ENCODE data around the gene P2RY6. TPM values are rescaled to one million over a fixed set of nuclear protein-coding genes. Genes with fewer than 3 reads are reported as not detected.
A peak's percentile ranks its signal among the peaks of the same experiment; 100 is the strongest.

Gene P2RY6
- total and polyA plus RNA-seq, 2 of the 4 experiments (the other 2 are of a cell fraction), result 0.44 TPM; not detected in 1

DNA sequence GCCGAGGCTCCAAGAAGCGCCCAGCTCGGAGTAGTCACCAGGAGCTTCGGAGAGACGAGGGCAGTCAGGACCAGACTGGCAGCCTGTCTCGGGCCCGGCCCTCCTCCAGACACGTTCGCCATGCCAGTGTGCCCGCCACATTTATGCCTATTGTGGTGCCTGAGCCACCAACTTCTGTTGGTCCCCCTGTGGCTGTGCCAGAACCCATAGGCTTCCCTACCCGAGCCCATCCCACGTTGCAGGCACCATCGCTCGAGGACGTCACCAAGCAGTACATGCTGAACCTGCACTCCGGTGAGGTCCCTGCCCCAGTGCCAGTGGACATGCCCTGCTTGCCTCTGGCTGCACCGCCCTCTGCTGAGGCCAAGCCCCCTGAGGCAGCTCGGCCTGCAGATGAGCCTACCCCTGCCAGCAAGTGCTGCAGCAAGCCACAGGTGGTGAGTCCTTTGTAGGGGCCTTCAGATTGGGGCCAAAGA is 39.3 kb downstream of the P2RY6 start:
- Histone ChIP-seq H2BK120ac (ENCODE audit: low read depth, low read length) (no peak overlapping the region), H3K9me1 (ENCODE audit: insufficient read depth, low read length) (peaks cover 14% of the 10 kb centered on the region), H3K56ac (ENCODE audit: extremely low read depth, insufficient read depth, low read length) (no peak overlapping the region), H3K36me3 (ENCODE audit: control insufficient read depth, insufficient read depth, low read length) (peaks cover 18% of the 10 kb centered on the region; the same call in 1 of the 2 replicates), H3K23ac (ENCODE audit: low read depth, low read length) (peak overlapping the region; percentile 70), H2AK5ac (ENCODE audit: low read depth, low read length) (peak overlapping the region; percentile 81), H3K14ac (replicated peaks; ENCODE audit: low read depth, low read length) (peak overlapping the region; percentile 49), H3K27ac (ENCODE audit: insufficient read depth, low read length) (peak overlapping the region; percentile 87), H3K79me1 (ENCODE audit: low read depth in 1 of 2, low read length in 2 of 2) (peaks cover 4 to 54% of the 10 kb centered on the region in 2 experiments; a peak in 2 of 4 replicates), H4K5ac (ENCODE audit: low read depth, low read length) (no peak overlapping the region), H3K27me3 (ENCODE audit: control insufficient read depth, insufficient read depth, low read length) (no peaks in the 10 kb centered on the region), H3K4ac (ENCODE audit: low read depth, low read length) (peak overlapping the region; percentile 40; the same call in 1 of the 2 replicates), H3K9ac (ENCODE audit: low read depth, low read length) (peak overlapping the region; percentile 83), H2AK9ac (replicated peaks; ENCODE audit: low read depth, low read length, poor library complexity) (peak overlapping the region; percentile 60), H3K18ac (ENCODE audit: low read depth, low read length) (no peak overlapping the region), H2BK15ac (ENCODE audit: low read depth, low read length) (no peak overlapping the region), H4K8ac (ENCODE audit: low read depth in 2 of 2, low read length in 2 of 2) (0 out of 4 replicates have a peak overlapping the region, but pooled peaks of 1 of the 2 experiments have one; percentile 4), H3K4me2 (ENCODE audit: low read depth, low read length) (peak overlapping the region; percentile 95), H4K20me1 (ENCODE audit: insufficient read depth, low read length) (peaks cover 75% of the 10 kb centered on the region), H2AFZ (replicated peaks; ENCODE audit: low read length, poor library complexity) (peak overlapping the region; percentile 47), H3K9me3 (ENCODE audit: control insufficient read depth, insufficient read depth, low read length) (no peaks in the 10 kb centered on the region), H2BK20ac (ENCODE audit: low read depth, low read length) (no peak overlapping the region), H4K91ac (ENCODE audit: insufficient read depth, low read depth, low read length) (peak overlapping the region; percentile 19; the same call in 1 of the 2 replicates), H3K4me1 (ENCODE audit: control insufficient read depth, insufficient read depth, low read length) (peaks cover 51% of the 10 kb centered on the region), H3K4me3 (ENCODE audit: insufficient read depth, low read depth, low read length) (peak overlapping the region; percentile 47), H2BK5ac (ENCODE audit: low read depth, low read length, poor library complexity, severe bottlenecking) (peak overlapping the region; percentile 32)
- POLR2A ChIA-PET (ENCODE audit: unreplicated experiment), result interaction anchor here (1.8 kb wide), 1 partner anchor 19 kb away, joined by 4 read pairs; no protein-coding TSS in a partner anchor
- BruUV-seq (replicated peaks), result no TSS peak
- CTCF ChIA-PET, result no interaction called here
- intact Hi-C loops (cut with micrococcal nuclease) (no loop called here), dilution Hi-C loops (cut with HindIII; ENCODE audit: low sequenced_read_pairs, unreplicated experiment) (no loop called here), in situ Hi-C loops (cut with MboI; ENCODE audit: low sequenced_read_pairs) (no loop called here)
- no peak for ATAC-seq (ENCODE audit: low read depth)
- 59% methylated on average over 15 of the region's 18 CpGs; no CpG with 5 or more reads in 1 of the 2 experiments for WGBS, 2 experiments (ENCODE audit: extremely low coverage in 2 of 2, insufficient read length in 1 of 2)
- TF ChIP-seq CEBPB (IDR thresholded peaks at IDR 0.05; ENCODE audit: low read depth, low read length) (no peak), BHLHE40 (IDR thresholded peaks at IDR 0.05; ENCODE audit: low read depth, low read length) (no peak)
- no peak for DNase-seq

All from IMR-90 (cell line).